SU-DHL-6 (cell line): Measurements from ENCODE around the gene EBI3.

ENCODE experiments used
- CTCF ChIP-seq: fragments of 200-600 bp; sonication (generic); IDR thresholded peaks from one replicate; pipeline ENCODE4 v1.5.1; 2017; ENCODE audit warnings: antibody characterized with exemption, mild to moderate bottlenecking, low read length, moderate library complexity; ENCODE audit not compliant: insufficient read depth, poor library complexity, severe bottlenecking
- EZH2phosphoT487 ChIP-seq: fragments of 200-600 bp; sonication (generic), shearing (Covaris generic); conservative IDR thresholded peaks from 2 replicates; pipeline ENCODE4 v1.6.1; 2018; ENCODE audit warnings: mild to moderate bottlenecking, antibody characterized with exemption, low read length, moderate library complexity, mixed read lengths

DNA sequence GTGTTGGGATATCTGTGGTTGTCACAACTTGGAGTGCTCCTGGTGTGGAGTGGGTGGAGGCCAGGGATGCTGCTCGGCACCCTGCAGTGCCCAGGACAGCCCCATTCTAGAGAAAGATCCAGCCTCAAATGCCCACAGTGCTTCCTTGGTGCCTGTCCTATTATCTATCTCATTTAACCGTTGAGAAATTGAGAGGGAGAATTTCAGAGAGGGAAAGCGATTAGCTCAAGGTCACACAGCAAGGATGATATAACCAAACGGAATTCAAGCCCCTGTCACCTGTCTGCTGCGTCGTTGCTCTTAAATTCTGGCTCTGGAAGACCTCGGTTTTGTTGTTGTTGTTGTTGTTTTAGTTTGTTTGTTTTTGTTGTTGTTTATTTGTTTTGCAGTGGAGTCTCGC lies 33.3 kb upstream of the EBI3 start:
- no peak for TF ChIP-seq CTCF
- no peak for TF ChIP-seq EZH2phosphoT487
